SH-SY5Y (cell line): ENCODE data around the gene IGF1R.

ENCODE experiments used
- GATA2 ChIP-seq: IDR thresholded peaks from 2 replicates; pipeline ENCODE4 v1.6.1; 2011; ENCODE audit warnings: mild to moderate bottlenecking, low read depth, low read length
- GATA3 ChIP-seq: IDR thresholded peaks from 2 replicates; pipeline ENCODE4 v1.6.1; 2011; ENCODE audit warnings: low read depth, mild to moderate bottlenecking, low read length, moderate library complexity

- TF ChIP-seq GATA3 (no peak), GATA2 (no peak)
Measured at GRCh38 chr15:98845138-98845884, 197.0 kb downstream of the IGF1R start.
